ENCODE data around the gene ARHGEF9.

GRCh38 chrX:63702556-63702955, 82.5 kb downstream of the ARHGEF9 start:
- TF ChIP-seq CTCF (IDR thresholded peaks at IDR 0.05; ENCODE audit: poor library complexity, severe bottlenecking) (no peak), REST (IDR thresholded peaks at IDR 0.05; ENCODE audit: borderline replicate concordance) (no peak), MXI1 (conservative IDR thresholded peaks at IDR 0.05; ENCODE audit: poor library complexity, severe bottlenecking) (no peak), EZH2 (IDR thresholded peaks at IDR 0.05; ENCODE audit: borderline replicate concordance, insufficient read depth, low read length, poor library complexity, severe bottlenecking) (no peak), RAD21 (conservative IDR thresholded peaks at IDR 0.05) (no peak), EP300 (conservative IDR thresholded peaks at IDR 0.05; ENCODE audit: poor library complexity, severe bottlenecking) (no peak)

All from neural cell (in vitro differentiated cells).